A673 (cell line): ENCODE data around the gene CMC4. TPM values are rescaled to one million over a fixed set of nuclear protein-coding genes. Genes with fewer than 3 reads are reported as not detected.

Source experiments
- BruUV-seq: library from RNA; stranded (reverse); fragments of 400-500 nt; replicated peaks from 2 replicates; lab custom pipeline; 2021; lab: Mats Ljungman, UMichigan
- CTCF ChIA-PET: fragments of 300-600 bp; sonication (Branson Sonifier 250); formaldehyde crosslinking; loops from one replicate; lab custom pipeline; 2022; ENCODE audit warnings: antibody characterized with exemption; lab: Charles Lee
- POLR2A ChIA-PET: fragments of 300-600 bp; sonication (Branson Sonifier 250); formaldehyde crosslinking; loops from one replicate; lab custom pipeline; 2022; ENCODE audit warnings: antibody characterized with exemption; ENCODE audit not compliant: low non-redundant PET; lab: Charles Lee
- DNase-seq: peaks from one replicate; pipeline ENCODE4 v3.0.0-alpha.2; 2015; ENCODE audit warnings: low spot score
- H3K27ac ChIP-seq: fragments of 200-600 bp; sonication (generic); 2 replicates; pipeline ENCODE4 v1.5.1; 2016; ENCODE audit warnings: mixed run types, low read depth, mild to moderate bottlenecking, mixed read lengths, antibody characterized with exemption, low read length; ENCODE audit not compliant: poor library complexity, severe bottlenecking
- H3K27me3 ChIP-seq: fragments of 200-600 bp; sonication (generic); replicated peaks from 2 replicates; pipeline ENCODE4 v1.6.1; 2017; ENCODE audit warnings: mixed run types, low read depth, mild to moderate bottlenecking, mixed read lengths, antibody characterized with exemption, low read length; ENCODE audit not compliant: insufficient read depth, poor library complexity
- H3K36me3 ChIP-seq: fragments of 200-600 bp; sonication (generic); 2 replicates; pipeline ENCODE4 v1.6.1; 2016; ENCODE audit warnings: mixed run types, mild to moderate bottlenecking, mixed read lengths, antibody characterized with exemption, low read length; ENCODE audit not compliant: insufficient read depth, poor library complexity, severe bottlenecking
- H3K4me1 ChIP-seq: fragments of 200-600 bp; sonication (generic); 2 replicates; pipeline ENCODE4 v1.6.1; 2017; ENCODE audit warnings: mixed run types, mild to moderate bottlenecking, mixed read lengths, antibody characterized with exemption, low read length; ENCODE audit not compliant: insufficient read depth, poor library complexity, severe bottlenecking
- H3K4me3 ChIP-seq: fragments of 200-600 bp; sonication (generic); 2 replicates; pipeline ENCODE4 v1.5.1; 2016; ENCODE audit warnings: low read depth, mixed run types, mild to moderate bottlenecking, mixed read lengths, low read length; ENCODE audit not compliant: poor library complexity, severe bottlenecking
- H3K9me3 ChIP-seq: fragments of 200-600 bp; sonication (generic); 2 replicates; pipeline ENCODE4 v1.6.1; 2016; ENCODE audit warnings: mixed run types, low read depth, mild to moderate bottlenecking, mixed read lengths, antibody characterized with exemption, low read length; ENCODE audit not compliant: poor library complexity, severe bottlenecking
- EZH2 ChIP-seq: fragments of 200-600 bp; sonication (generic); IDR thresholded peaks from 2 replicates; pipeline ENCODE4 v1.6.1; 2017; ENCODE audit warnings: borderline replicate concordance, low read depth, mild to moderate bottlenecking, mixed read lengths, antibody characterized with exemption, low read length; ENCODE audit not compliant: poor library complexity, severe bottlenecking
- intact Hi-C: fragments of 100-400 bp; cut with micrococcal nuclease; formaldehyde crosslinking; loops from one replicate; pipeline ENCODE4 v1.10.0; 2022; ENCODE audit not compliant: unreplicated experiment
- total RNA-seq: library from RNA; stranded (reverse); gene quantifications from 2 replicates; pipeline ENCODE4 v1.2.3, GENCODE V29; 2021
- TF ChIP-seq, protein P1 (sequence below): fragments of 300-800, 200-600 bp; sonication (generic); conservative IDR thresholded peaks from 2 replicates; pipeline ENCODE4 v1.5.1; 2017; ENCODE audit warnings: low read depth, mild to moderate bottlenecking, antibody characterized with exemption, low read length, moderate library complexity, mixed read lengths

The CMC4 gene
- total RNA-seq, 1 experiment from 2014 or later = 5.9 TPM

DNA sequence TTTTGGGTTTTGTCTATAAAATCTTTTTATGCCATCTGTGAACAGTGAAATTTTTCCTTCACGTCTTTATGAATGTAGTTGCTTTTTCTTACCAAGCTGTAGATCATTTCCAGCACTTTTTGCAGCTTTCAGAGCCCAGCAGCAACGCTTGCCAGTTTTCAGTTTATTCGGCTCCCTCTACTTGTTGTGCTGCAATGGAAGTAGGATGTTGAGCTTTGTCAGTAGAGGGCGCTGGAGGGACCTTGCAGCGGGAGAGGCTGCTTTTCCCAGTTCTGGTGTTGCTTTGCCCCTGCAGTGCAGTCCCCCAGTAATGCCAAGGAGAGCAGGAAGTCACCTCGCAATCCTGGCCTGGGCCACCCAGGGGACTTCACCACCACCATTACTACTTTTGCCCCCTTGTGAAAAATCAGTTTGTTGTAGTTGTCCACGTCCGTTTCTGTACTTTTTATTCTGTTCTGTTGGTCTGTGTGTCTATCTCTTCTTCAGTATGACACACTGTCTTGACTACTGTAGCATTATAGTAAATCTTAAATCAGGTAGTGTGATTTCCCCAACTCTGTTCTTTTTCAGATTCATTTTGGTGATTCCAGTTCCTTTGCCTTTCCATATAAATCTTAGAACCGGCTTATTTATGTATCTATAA, 21.8 kb downstream of the CMC4 start:
- Histone ChIP-seq H3K4me3 (no peak overlapping the region), H3K27me3 (no peaks in the 10 kb centered on the region), H3K27ac (no peak overlapping the region), H3K36me3 (no peaks in the 10 kb centered on the region), H3K4me1 (no peaks in the 10 kb centered on the region), H3K9me3 (no peaks in the 10 kb centered on the region)
- ChIA-PET POLR2A (no interaction called here), CTCF (interaction anchor here (1.0 kb wide), 2 partner anchors 12 to 131 kb away, joined by 3 to 4 read pairs; no protein-coding TSS in a partner anchor)
- no TSS peak for BruUV-seq
- peak; percentile 70 for DNase-seq
- intact Hi-C loops = no loop called here
- TF ChIP-seq, protein P1, sequence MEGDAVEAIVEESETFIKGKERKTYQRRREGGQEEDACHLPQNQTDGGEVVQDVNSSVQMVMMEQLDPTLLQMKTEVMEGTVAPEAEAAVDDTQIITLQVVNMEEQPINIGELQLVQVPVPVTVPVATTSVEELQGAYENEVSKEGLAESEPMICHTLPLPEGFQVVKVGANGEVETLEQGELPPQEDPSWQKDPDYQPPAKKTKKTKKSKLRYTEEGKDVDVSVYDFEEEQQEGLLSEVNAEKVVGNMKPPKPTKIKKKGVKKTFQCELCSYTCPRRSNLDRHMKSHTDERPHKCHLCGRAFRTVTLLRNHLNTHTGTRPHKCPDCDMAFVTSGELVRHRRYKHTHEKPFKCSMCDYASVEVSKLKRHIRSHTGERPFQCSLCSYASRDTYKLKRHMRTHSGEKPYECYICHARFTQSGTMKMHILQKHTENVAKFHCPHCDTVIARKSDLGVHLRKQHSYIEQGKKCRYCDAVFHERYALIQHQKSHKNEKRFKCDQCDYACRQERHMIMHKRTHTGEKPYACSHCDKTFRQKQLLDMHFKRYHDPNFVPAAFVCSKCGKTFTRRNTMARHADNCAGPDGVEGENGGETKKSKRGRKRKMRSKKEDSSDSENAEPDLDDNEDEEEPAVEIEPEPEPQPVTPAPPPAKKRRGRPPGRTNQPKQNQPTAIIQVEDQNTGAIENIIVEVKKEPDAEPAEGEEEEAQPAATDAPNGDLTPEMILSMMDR = peak; percentile 79
- no peak for TF ChIP-seq EZH2

DNA sequence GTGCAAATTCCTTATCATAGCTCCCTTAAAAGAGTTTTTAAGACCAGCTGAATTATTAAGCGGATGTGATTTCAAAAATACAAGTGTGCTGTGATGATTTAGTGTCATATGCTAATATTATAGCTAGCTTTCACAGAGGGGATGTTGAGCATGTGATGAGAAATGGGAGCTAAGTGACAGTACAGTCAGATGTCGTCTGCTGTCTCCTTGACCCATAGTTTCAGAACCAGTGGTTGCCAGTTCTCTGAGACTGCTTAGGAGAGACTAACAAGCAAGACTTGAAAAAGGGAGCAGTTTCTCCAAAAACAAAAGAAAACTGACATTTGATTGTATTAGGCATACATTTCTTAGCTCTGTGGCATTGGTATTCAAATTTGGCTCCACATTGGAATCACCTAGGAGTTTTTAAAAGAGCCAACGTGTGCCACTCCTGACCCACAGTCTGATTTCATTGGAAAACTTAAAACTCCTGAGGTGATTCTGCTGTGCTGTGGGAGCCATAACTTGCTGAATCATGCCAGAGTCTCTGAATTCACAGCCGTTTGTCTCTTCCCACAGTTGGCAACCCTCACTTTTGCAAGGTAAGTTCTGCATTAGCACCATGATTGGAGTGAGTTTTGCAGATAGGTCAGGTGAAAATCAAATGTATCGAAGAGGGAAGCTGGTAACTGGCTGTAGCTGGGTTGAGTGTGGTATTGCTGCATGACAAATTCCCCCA, 24.0 kb downstream of the CMC4 start:
- intact Hi-C loops = no loop called here
- POLR2A ChIA-PET = no interaction called here
- Histone ChIP-seq H3K36me3 (no peaks in the 10 kb centered on the region), H3K4me1 (no peaks in the 10 kb centered on the region), H3K27me3 (no peaks in the 10 kb centered on the region), H3K27ac (no peak overlapping the region), H3K4me3 (no peak overlapping the region), H3K9me3 (no peaks in the 10 kb centered on the region)
- CTCF ChIA-PET = no interaction called here
- BruUV-seq = no TSS peak
- no peak for TF ChIP-seq EZH2
- TF ChIP-seq, protein P1 = no peak
- DNase-seq = no peak

DNA sequence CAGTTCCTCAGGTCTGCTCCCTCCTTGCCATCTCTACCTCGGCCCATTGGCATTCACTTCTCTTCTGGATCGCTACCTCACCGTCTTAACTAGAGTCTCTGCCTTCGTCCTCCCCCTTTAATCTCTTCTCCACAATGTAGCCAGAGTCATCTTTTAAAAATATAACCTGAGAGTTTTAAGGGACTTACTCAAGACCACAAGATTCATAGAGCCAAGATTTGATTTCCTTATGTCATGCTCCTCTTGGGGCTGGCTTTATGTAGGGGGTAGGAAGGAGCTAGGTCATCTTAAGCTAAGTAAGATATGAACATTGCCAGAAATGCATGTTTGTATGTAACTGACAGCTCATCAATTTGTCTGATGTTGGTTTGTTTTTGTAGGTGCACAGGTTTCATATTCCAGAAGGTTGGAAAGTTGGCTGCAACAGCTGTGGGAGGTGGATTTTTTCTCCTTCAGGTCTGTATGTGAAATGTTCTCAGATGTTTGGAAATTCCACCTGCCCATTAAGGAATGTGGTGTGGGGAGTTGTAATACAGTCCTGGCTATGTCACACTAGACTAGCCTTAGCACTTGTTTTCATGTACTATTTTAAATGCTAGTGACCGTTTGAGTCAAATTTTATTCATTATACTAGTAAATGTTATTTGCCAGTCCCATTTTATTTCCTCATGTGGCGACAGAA, 24.7 kb downstream of the CMC4 start:
- no TSS peak for BruUV-seq
- Histone ChIP-seq H3K4me1 (no peaks in the 10 kb centered on the region), H3K4me3 (no peak overlapping the region), H3K9me3 (no peaks in the 10 kb centered on the region), H3K27ac (no peak overlapping the region), H3K27me3 (no peaks in the 10 kb centered on the region), H3K36me3 (no peaks in the 10 kb centered on the region)
- ChIA-PET CTCF (no interaction called here), POLR2A (no interaction called here)
- intact Hi-C loops = no loop called here
- no peak for TF ChIP-seq EZH2
- DNase-seq = no peak
